ENCODE data around the gene GSC. TPM values are rescaled to one million over a fixed set of nuclear protein-coding genes. Genes with fewer than 3 reads are reported as not detected.
A peak's percentile ranks its signal among the peaks of the same experiment; 100 is the strongest.

GSC gene
- total RNA-seq, 1 experiment from 2014 or later: 4.7 TPM

DNA sequence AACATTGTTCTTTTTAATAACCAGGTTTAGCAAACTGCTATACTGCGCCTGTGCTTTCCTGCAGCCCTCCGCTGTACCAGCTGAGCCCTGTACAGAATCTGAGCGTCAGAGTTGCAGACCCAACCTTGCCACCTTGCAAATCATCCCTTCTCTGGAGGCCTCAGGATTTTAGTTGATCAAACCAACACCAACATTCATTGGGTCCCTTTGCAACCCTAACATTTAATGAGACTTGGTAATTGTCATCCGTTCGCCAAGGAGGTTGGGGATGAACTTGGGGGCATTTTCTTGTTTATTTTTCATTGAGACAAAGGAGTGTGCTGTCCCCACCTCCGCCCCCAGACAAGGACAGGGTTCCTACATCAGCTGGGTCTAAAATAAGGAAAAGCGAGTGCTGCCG lies 2.6 kb upstream of the GSC start:
- no peak for DNase-seq (ENCODE audit: extremely low read depth, low read depth)

DNA sequence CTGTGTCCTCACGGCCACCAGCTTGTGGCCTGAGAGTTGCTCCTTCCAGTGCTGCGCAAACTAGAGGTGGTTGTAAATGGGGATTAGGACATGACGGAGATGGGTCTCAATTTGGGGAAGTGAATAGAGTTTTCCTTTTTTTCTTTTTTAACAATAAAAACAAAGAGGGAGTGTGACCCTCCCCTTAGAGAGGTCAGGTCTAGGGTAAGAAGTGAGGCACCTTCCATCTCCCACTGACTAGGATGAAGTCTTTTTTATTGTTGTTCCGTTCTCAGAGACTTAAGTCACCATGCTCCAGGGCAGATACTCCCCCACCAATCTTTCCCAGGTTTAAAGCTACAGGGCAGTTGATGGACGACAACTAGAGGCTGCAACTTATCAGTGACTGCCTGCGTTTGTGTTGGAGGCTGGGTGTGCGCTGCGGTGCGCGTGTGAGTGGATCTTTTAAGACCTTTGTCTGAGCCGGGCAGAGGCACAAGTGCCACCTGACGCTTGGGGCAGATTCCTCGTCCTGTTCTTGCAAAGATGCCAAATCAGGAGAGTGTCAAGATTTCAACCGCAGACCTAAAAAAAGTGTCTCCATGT lies 2.1 kb upstream of the GSC start:
- no peak for DNase-seq (ENCODE audit: extremely low read depth, low read depth)

DNA sequence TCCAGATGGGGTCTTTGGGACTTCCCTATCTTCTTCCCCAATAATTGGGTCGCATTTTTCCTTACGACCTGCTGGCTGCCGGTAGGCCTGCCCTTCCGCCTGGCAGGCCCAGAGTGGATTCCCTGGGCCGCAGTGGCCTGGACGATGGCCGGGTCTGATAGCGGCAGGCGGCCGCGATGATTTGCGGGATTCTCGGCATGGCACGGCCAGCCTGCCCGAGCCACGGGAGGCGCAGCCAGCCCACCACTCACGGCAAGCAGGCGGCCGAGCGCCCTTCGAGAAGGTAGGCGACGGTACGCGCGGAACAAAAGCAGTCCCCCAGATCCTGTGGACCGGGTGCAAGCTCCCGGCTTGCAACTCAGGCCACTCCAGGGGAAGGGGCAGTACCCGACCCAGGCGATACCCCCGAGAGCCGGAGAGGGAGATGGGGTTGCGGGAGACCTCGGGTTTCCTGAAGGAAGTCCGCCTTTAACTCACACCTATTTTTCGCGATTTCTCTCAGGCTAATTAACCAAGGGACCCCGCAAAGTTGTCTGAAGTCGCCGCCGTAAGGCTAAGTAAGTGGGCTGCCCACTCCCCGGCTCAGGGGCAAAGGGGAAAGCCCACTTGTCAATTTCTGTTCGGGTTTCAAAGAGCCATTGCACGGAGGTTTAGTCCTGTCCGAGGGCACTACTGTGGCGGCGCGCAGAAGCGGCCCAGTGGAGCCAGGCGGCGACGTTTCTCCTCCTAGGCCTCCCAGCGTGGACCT lies 1.4 kb upstream of the GSC start:
- DNase-seq (ENCODE audit: extremely low read depth, low read depth): no peak

DNA sequence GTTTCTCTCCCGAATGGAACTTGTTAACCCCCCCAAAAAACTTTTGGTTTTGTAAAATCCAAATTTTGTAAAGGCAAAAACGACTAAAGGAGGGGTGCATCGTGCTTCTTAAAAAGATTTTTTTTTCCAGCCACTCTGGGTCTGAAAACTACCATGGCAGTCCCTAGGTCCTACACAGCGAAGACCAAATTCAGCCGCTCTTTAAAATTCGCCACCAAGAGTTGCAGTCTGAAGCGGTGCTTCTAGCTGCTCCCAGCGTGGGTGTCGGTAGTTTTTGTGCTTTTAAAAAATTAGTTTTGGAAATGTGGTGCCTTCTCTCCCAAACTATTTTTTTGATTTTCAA lies 873 bp upstream of the GSC start:
- no peak for DNase-seq (ENCODE audit: extremely low read depth, low read depth)

DNA sequence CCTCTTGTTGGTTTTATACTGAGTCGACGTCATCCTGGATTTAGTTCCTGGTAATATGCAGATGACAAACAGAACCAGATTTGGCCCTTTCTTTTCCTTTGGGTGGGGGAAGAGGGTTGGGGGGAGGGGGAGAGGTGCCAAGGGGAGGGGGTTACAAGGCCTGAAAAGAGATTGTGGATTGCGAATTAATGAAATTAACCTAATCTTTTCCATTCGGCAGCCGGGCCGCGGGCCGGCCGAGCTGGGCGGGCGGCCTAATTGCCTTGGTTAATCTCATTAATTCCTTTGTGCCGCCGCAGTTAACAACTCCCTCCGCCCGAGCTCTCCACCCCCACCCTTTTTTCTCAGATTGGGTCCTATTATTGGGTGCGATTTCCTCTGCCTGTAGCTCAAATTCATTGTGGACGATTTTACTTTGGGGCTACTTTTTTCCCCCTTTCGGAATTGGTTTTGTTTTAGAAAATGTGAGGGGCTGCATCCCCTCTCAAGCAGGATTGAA lies 387 bp upstream of the GSC start:
- DNase-seq (ENCODE audit: extremely low read depth, low read depth): no peak

DNA sequence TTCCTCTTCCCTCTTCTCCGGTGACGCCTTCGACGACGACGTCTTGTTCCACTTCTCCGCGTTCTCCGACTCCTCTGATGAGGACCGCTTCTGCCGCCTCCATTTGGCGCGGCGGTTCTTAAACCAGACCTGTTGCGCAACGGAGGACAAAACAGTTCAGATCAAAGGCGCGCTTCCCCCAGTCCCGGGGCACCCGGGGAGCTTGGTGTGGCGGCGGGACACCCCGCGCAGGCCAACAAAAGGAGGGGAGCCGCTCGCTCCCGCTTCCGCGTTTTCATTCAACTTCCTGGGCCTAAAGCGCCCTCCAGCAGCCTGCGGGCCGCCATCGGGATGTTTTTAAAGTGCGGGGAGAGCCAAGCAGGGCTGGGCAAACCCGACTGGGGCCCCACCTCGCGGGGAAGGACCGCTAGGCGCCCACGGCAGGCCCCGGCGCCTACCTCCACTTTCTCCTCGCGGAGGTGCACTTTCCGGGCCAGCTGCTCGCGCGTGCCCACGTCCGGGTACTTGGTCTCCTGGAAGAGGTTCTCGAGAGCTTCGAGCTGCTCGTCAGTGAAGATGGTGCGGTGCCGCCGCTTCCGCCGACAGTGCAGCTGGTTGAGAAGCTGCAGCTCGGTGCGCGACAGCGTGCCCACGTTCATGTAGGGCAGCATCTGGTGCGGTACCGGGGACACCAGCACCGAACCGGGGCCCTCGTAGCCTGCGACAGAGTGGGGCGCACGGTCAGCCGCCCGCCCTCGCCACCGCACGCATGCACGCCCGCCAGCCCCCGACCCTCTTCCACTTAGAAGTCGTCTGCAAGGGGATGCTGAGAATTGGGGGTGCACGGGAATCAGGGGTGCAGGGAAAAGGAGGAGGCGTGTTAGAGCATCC lies 1.2 kb downstream of the GSC start:
- no peak for DNase-seq (ENCODE audit: extremely low read depth, low read depth)

DNA sequence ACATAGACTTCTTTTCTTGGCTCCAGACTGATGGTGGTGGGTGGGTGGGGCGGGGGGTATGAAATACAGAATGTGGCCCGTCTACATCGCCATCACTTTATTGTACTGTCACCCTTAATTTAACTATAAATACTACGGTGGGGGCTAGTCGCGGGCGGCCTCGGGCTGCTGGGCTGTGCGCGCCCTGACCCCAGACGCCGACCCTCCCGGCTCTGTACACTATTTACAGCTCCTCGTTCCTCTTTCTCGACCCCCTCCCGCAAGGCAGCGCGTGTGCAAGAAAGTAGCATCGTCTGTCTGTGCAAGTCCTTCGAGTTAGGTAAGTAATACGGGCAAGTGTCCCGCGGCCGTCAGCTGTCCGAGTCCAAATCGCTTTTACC lies 1.8 kb downstream of the GSC start:
- DNase-seq (ENCODE audit: extremely low read depth, low read depth): no peak

DNA sequence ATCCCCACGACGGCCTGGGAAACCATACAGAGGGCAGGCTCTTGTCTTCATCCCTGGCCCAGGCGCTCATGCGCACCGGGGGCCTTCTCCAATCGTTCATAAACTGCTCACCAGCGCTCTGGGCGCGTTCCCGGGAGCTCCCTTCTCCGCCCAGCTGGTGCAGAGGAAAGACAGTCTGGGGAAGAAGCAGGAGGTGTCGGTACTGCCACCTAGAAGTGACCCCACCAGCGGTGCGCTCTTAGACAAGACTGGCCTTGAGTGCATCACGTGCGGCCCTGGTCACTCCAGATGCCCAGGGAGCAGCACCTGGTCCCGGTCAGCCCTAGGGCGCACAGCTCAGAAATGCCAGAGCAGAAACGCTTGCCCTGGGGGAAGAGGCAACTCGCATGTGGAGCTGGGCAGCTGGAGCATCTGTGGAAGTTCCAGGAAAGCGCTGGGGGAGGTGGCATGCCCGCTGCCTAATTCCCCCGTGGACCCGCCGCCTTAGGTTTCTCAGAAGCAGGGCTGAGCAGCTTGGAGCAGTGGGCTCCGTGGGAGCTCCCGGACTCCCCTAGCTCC lies 2.5 kb downstream of the GSC start:
- DNase-seq (ENCODE audit: extremely low read depth, low read depth): no peak

DNA sequence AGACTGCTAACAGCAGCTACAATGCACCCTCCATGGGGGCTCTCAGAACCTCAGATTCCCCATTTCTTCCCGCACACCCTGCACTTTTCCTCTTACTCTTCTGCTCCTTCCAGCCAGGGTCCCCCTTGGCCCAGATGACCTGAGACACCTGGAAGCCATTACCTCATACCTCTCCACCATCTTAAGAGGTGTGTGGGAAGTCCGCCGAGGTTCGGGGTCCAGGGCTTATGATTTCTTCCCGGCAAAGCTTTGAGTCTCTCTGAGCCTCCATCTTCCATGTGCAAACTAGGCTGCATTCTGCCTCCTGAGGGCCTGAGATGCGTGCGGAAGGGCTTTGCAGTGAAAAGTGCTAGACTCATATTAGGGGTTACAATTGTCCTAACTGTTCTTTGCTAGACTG lies 5.3 kb downstream of the GSC start:
- no peak for DNase-seq (ENCODE audit: extremely low read depth, low read depth)

DNA sequence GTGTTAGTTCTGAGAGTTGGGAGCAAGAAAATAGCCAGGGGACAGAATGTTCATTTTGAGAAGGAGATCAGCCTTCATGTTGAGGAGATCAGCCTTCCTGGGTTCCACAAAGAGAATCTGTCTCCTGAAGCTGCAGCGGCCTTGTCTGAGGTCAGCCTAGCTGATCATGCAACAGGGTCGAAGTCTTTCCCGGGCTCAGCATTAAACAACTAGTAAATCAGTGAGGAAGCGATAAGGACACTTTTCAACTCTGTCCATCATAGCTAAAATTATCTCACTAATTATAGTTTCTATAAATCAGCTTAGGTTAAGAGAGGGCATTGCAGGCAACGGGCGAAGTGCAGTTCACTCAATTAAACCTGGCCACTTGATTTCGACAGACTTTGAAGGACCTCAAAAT lies 7.5 kb downstream of the GSC start:
- no peak for DNase-seq (ENCODE audit: extremely low read depth, low read depth)

DNA sequence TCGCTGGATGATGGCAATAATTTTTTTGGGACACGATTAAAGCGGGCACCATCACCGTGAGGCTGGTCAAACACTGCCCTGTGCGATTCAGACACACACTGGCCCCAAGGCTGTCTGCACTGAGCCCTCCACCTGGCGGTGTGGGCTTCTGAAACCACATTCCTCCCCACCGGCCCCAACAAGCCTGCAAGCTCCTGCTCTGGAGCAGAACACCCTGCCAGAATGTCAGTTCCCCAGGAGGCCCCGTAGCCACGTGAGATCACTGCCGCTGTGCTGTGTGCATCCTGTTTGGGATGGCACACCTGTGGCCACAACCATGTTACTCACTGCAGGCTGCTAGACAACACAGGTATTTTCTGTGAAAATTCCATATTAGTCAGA lies 7.9 kb downstream of the GSC start:
- DNase-seq (ENCODE audit: extremely low read depth, low read depth): no peak

DNA sequence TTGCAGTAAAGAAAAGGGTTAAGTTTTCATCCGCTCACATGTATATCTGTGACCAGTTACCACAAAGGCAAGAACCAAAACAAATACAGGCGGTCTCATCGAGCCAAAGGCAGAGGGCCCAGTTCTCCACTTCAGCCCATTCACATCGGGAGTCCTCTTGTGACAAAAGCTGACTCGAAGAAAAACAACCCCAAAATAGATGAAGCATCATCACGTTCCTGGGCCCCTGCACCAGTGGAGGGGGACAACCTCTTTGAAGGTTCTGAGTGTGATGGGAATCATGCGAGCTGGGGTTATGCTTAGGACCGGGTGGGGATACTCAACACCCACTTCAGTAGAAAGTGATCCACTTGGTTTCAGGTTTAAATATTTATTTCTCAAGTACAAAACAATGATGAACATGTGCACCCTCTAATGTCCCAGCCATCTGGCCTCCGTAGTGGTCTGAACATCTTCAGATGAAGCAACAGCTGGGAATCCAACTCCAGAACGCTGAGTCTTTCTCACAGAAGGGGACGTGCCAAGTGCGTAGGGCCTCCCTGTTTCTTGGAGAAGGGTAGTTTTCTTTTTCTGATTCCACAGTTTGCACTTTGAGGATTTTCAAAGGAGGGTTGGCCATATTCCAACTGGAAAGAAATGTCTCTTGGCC lies 8.4 kb downstream of the GSC start:
- DNase-seq (ENCODE audit: extremely low read depth, low read depth): no peak

DNA sequence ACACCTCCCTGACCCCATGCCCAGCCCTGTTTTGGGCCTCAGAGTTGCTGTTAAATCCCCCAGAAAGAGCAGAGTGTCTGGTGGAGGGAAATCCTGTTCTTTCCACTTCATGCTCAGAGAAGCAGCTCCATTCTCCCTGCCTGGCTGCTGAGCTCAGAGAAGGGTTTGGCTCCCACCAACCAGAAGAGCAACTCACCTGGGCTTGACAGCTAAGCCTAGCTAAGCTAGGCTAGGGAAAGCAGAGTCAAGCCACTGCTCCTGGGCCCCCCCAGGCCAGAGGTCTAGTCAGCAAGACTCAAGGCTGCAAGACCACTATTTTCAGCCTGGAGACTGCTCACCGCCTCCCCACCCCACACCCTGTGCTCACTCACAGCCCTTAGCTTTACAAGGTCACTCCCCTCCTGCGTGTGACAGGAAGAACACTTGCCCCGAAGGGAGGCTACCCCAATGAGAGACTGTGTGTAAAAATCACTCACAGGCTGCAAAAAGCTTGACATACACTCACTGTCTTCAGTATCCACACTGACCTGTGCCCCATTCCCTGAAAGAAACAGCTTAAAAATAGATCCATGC lies 13.5 kb downstream of the GSC start:
- no peak for DNase-seq (ENCODE audit: extremely low read depth, low read depth)

DNA sequence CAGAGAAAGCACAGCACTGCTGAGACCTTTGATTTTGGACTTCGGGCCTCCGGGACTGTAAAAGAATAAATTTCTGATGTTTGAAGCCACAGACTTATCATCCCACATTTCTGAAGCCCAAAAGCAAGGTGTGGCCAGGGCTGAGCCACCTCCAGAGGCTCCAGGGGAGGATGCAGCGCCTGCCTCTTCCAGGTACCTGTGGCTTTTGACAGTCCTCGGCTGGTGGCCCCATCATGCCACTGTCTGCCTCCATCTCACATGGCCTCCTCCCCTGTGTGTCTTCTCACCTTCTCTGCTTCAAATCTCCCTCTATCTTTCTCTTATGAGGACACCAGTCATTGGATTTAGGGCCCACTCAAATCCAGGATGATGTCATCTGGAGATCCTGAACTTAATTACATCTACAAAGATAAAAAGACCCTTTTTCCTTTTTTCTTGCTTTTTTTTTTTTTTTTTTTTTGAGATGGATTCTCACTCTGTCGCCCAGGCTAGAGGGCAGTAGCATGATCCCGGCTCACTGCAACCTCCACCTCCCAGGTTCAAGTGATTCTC lies 15.4 kb downstream of the GSC start:
- no peak for DNase-seq (ENCODE audit: extremely low read depth, low read depth)

DNA sequence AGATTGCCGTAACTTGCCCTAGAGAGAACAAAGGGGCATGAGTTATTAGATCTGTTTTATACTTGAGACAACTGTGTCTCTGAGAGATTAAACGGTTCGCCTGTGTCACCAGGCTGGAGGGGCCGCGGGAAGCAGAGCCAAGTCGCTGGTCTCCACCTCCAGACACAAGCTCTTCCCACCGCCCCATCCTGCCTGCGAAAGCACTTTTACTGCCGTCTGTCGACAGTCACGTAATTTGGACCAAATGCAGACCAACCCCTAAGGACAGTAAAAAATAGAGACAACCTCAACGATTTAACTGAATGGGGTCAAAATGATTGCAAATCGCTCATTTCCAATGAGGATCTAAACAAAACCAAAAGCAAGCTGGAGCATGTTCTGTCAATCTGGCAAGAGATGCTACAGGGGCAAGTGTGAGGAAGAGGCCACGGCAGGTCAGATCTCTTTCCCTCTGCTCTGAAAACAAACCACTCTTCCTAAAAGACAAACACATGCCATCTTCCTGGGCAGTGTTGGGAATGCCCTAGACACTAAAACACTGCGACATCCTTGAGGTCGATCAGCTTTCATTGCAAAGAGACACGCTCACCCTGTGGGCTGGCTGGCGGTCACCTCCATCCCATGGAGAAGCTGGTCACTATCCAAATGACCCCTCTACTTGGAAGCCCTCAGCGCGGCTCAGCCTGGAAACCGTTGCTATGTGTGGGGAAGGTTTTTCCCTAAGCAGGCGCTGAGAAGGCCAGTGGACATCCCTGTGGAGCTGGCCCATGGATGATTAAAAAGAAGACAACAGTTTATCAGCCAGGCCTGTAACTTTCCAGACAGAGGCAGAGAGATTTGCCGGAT lies 17.1 kb downstream of the GSC start:
- no peak for DNase-seq (ENCODE audit: extremely low read depth, low read depth)

DNA sequence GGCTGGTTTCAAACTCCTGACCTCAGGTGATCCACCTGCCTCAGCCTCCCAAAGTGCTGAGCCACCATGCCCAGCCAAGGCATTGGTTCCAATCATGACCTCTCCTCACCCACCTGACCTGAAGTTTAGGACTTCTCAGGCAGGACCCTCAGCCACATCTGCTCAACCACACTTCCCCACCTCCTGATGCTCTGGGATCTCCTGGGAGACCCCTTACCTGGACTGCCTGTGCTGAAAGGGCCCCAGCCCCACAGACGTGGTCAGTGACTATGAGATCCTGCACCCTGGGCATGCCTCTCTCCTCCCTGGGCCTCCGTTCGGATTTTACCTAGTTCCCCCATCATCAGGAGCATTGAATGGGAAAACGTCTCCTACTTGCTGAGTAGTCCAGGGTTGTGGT lies 18.0 kb downstream of the GSC start:
- no peak for DNase-seq (ENCODE audit: extremely low read depth, low read depth)

DNA sequence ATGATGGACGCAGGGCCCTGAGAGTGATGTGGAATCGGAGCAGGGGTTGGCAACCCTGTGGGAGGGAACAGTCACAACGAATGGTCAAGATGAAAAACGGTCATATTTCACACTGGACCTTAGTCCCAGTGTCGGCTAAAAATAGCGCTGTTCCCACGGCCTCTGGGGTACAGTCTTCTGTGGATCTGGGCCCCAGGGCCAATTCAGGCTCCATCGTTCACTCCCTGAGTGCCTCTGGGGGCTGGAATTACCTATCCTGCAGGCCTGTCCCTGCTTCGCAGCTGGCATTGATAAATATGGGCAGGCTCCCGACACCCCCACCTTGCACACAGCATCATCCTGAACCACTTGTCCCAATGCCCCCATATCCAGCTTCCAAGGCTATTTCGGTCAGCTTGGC lies 18.6 kb downstream of the GSC start:
- no peak for DNase-seq (ENCODE audit: extremely low read depth, low read depth)

DNA sequence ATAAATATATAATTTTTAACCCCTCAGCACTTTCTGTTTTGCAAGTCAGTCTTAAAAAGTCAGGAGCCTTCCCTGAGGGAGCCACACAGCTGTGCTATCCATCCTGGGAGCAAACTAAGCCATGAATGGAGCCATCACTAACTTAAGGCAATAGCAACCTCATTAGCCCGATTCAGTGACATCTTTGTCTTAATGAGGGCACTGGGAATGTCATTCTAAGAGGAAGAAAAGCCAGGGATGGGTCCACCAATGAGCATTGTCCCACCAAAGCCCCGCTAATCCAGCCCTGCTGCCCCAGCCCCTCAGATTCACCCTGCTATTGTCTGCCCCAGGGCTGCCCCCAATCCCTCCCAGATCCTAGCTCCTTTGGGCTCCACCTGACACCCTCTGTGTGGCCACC lies 19.5 kb downstream of the GSC start:
- DNase-seq (ENCODE audit: extremely low read depth, low read depth): no peak

DNA sequence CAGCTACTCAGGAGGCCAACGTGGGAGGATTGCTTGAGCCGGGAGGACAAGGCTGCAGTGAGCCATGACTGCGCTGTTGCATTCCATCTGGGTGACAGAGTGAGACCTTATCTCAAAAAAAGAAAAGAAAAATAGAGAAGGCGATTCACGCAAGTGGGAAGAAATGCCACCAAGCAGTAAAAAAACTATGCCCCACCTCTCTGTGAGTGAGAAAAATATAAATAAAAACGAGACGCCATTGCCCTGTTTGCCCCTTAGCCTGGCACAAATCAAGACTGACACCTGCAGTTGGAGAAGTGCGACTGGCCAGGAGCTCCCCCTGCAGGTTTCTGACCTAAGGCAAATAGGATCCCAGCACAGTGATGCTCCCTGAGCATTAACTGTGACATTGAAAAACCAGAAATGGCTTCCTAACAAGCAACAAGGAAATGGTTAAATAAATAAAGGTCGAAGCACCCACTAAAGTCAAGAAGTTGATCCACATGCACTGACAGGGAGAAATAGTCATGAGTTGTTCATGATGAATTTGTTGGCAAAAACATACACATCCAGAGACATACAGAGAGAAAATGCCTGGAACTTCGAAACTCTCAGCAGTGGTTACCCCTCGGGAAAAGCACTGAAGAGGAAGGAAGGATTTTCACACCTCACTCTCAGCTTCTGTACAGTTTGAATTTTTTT lies 21.1 kb downstream of the GSC start:
- DNase-seq (ENCODE audit: extremely low read depth, low read depth): peak; percentile 44

Measured in NCI-H460 (cell line).